Fibroblast of lung (primary cell): ENCODE data around the gene CDC42EP3. TPM values are rescaled to one million over a fixed set of nuclear protein-coding genes. Genes with fewer than 3 reads are reported as not detected.

Source experiments
- DNase-seq, 2 donors: peaks; one replicate each; pipeline versions ENCODE4 v3.0.0 to v3.0.0-alpha.2; 2010; ENCODE audit warnings: low read depth in 2 of 2
- H2AFZ ChIP-seq: 2 replicates; pipeline ENCODE4 v1.5.1; 2012; ENCODE audit warnings: low read length, control low read depth, inconsistent platforms
- H3K27ac ChIP-seq: 2 replicates; pipeline ENCODE4 v1.5.1; 2011; ENCODE audit warnings: low read length, control low read depth; ENCODE audit not compliant: insufficient read depth
- H3K27me3 ChIP-seq: 2 replicates; pipeline ENCODE4 v1.5.1; 2011; ENCODE audit warnings: mild to moderate bottlenecking, low read length; ENCODE audit not compliant: control insufficient read depth, insufficient read depth
- H3K36me3 ChIP-seq: 2 replicates; pipeline ENCODE4 v1.5.1; 2011; ENCODE audit warnings: low read length; ENCODE audit not compliant: control insufficient read depth, insufficient read depth
- H3K4me1 ChIP-seq: 2 replicates; pipeline ENCODE4 v1.5.1; 2011; ENCODE audit warnings: low read length; ENCODE audit not compliant: control insufficient read depth, insufficient read depth; ENCODE audit errors: extremely low read depth
- H3K4me2 ChIP-seq: 2 replicates; pipeline ENCODE4 v1.5.1; 2011; ENCODE audit warnings: low read length, control low read depth; ENCODE audit not compliant: insufficient read depth; ENCODE audit errors: extremely low read depth
- H3K4me3 ChIP-seq, 4 experiments: fragments of 200-600 bp in 1 of 4; sonication (generic) in 1 of 4; replicated peaks in 1 of 4; 2 replicates each; pipeline ENCODE4 v1.5.1; 2011 to 2016; ENCODE audit warnings: low read length in 4 of 4, low read depth in 3 of 4, mild to moderate bottlenecking in 3 of 4, control low read depth in 2 of 4, inconsistent platforms in 1 of 4, mixed read lengths in 1 of 4; ENCODE audit not compliant: insufficient read depth in 1 of 4; ENCODE audit errors: control extremely low read depth in 1 of 4
- H3K79me2 ChIP-seq: 2 replicates; pipeline ENCODE4 v1.5.1; 2012; ENCODE audit warnings: mild to moderate bottlenecking, low read length, inconsistent platforms; ENCODE audit not compliant: control insufficient read depth, insufficient read depth
- H3K9ac ChIP-seq: 2 replicates; pipeline ENCODE4 v1.5.1; 2011; ENCODE audit warnings: mild to moderate bottlenecking, low read length, control low read depth; ENCODE audit not compliant: insufficient read depth
- H3K9me3 ChIP-seq: 2 replicates; pipeline ENCODE4 v1.5.1; 2012; ENCODE audit warnings: low read depth, low read length; ENCODE audit not compliant: control insufficient read depth, insufficient read depth
- H4K20me1 ChIP-seq: 2 replicates; pipeline ENCODE4 v1.5.1; 2011; ENCODE audit warnings: low read length; ENCODE audit not compliant: control insufficient read depth, insufficient read depth; ENCODE audit errors: extremely low read depth
- EZH2 ChIP-seq: IDR thresholded peaks from 2 replicates; pipeline ENCODE4 v1.5.1; 2012; ENCODE audit warnings: low read length, control low read depth, mild to moderate bottlenecking; ENCODE audit errors: missing control alignments
- polyA plus RNA-seq, 2 donors: library from polyadenylated mRNA; depleted of rRNA in 1 of 2; stranded (reverse) in 1 of 2; unstranded in 1 of 2; fragments of >200 nt; gene quantifications; 2 replicates each; pipeline ENCODE4 v1.2.1, GENCODE V29; 2011 to 2012; ENCODE audit warnings: missing spikeins in 1 of 2
- total RNA-seq: library from RNA; depleted of rRNA; stranded (reverse); fragments of >200 nt; gene quantifications from 2 replicates; pipeline ENCODE4 v1.2.1, GENCODE V29; 2014
- TF ChIP-seq, protein P1 (sequence below), 2 donors: IDR thresholded peaks in 1 of 2; conservative IDR thresholded peaks in 1 of 2; 1 replicate in 1 of 2; 2 replicates in 1 of 2; pipeline ENCODE4 v1.5.1; 2011 to 2012; ENCODE audit warnings: low read length in 2 of 2, control low read depth in 1 of 2, inconsistent platforms in 1 of 2, low read depth in 1 of 2, mild to moderate bottlenecking in 1 of 2

The CDC42EP3 gene
- total and polyA plus RNA-seq, 2 donors (not counting 1 experiment from before 2014, with no cell fraction given), result 19.2 to 328 TPM

DNA sequence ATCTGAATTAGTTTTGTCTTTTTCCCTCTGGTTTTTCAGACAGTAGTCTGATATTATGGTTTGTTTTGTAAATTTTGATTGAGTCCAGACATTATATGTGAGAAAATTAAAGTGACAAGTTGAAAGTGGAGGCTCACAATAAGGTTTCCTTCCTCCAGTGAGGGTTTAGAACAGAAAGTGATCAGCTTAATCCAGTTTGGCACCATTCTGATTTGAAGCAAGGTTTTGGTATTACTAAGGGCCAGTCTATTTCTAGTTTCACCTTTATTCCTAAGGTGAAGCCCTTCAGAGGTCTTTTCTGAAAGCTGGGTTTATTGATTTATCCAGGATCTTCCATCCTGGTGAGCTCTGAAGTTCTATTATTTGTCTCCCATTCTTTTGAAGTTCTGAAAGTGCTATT is 68.7 kb downstream of the CDC42EP3 start:
- Histone ChIP-seq H3K9ac (no peak overlapping the region), H3K36me3 (no peaks in the 10 kb centered on the region), H2AFZ (no peak overlapping the region), H3K27me3 (no peaks in the 10 kb centered on the region), H3K4me1 (no peaks in the 10 kb centered on the region), H3K4me3 (no peak overlapping the region), H3K4me2 (no peak overlapping the region), H3K9me3 (no peaks in the 10 kb centered on the region), H3K27ac (no peak overlapping the region), H4K20me1 (no peaks in the 10 kb centered on the region), H3K79me2 (no peaks in the 10 kb centered on the region)
- TF ChIP-seq, protein P1, sequence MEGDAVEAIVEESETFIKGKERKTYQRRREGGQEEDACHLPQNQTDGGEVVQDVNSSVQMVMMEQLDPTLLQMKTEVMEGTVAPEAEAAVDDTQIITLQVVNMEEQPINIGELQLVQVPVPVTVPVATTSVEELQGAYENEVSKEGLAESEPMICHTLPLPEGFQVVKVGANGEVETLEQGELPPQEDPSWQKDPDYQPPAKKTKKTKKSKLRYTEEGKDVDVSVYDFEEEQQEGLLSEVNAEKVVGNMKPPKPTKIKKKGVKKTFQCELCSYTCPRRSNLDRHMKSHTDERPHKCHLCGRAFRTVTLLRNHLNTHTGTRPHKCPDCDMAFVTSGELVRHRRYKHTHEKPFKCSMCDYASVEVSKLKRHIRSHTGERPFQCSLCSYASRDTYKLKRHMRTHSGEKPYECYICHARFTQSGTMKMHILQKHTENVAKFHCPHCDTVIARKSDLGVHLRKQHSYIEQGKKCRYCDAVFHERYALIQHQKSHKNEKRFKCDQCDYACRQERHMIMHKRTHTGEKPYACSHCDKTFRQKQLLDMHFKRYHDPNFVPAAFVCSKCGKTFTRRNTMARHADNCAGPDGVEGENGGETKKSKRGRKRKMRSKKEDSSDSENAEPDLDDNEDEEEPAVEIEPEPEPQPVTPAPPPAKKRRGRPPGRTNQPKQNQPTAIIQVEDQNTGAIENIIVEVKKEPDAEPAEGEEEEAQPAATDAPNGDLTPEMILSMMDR (conservative IDR thresholded peaks at IDR 0.05 in 1 of 2, IDR thresholded peaks at IDR 0.05 in 1 of 2; ENCODE audit: low read depth in 1 of 2, low read length in 2 of 2), result no peak
- no peak for TF ChIP-seq EZH2
- no peak for DNase-seq

DNA sequence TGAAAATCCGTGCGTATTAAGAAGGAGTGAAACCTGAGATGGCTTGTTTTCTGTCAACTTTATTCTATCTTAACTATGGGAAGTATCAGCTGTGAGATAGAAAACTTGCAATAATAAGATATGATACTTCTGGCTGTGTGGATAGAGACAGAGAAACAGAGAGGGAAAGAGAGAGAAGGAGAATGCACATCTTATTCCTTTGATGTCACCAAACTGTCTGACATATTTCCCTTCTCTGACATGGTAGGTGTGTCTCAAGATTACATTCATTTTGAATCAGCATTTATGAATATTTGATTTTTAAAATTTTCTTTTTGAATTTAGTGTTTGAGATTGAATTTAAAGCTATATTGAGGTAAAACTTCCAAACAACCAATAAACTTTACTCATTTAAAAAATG is 69.4 kb downstream of the CDC42EP3 start:
- Histone ChIP-seq H3K9ac (no peak overlapping the region), H3K79me2 (no peaks in the 10 kb centered on the region), H3K36me3 (no peaks in the 10 kb centered on the region), H2AFZ (no peak overlapping the region), H4K20me1 (no peaks in the 10 kb centered on the region), H3K27me3 (no peaks in the 10 kb centered on the region), H3K9me3 (no peaks in the 10 kb centered on the region), H3K4me2 (peak overlapping the region; percentile 13), H3K4me3 (no peak overlapping the region), H3K27ac (no peak overlapping the region), H3K4me1 (no peaks in the 10 kb centered on the region)
- no peak for DNase-seq
- no peak for TF ChIP-seq EZH2
- TF ChIP-seq, protein P1 (conservative IDR thresholded peaks at IDR 0.05 in 1 of 2, IDR thresholded peaks at IDR 0.05 in 1 of 2; ENCODE audit: low read depth in 1 of 2, low read length in 2 of 2), result no peak

DNA sequence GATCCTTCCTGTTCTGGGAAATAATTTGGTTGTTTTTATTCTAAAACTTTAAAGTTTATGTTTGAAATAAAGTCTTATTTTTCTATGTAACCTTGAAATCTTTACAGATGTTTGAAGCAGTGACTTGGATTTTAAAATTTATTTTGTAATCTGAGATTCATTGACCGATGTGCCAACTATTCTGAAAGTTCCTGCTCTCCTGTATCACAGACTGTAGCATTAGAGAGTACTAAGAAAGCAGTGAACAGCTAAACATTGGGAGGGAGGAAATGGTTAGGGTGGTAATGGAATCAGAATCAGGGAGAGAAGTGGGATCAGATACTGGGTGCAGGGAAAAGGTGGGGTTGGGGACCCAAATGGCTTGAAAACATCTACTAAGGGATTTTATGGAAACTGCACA is 69.9 kb downstream of the CDC42EP3 start:
- Histone ChIP-seq H3K27ac (no peak overlapping the region), H3K4me1 (no peaks in the 10 kb centered on the region), H3K27me3 (no peaks in the 10 kb centered on the region), H3K36me3 (no peaks in the 10 kb centered on the region), H2AFZ (no peak overlapping the region), H3K9me3 (no peaks in the 10 kb centered on the region), H3K4me3 (no peak overlapping the region), H3K79me2 (no peaks in the 10 kb centered on the region), H3K4me2 (peak overlapping the region; percentile 13), H4K20me1 (no peaks in the 10 kb centered on the region), H3K9ac (no peak overlapping the region)
- TF ChIP-seq, protein P1 (conservative IDR thresholded peaks at IDR 0.05 in 1 of 2, IDR thresholded peaks at IDR 0.05 in 1 of 2; ENCODE audit: low read depth in 1 of 2, low read length in 2 of 2), result no peak
- DNase-seq, result no peak
